A172 (cell line): Measurements from ENCODE around the gene SLC25A19. TPM values are rescaled to one million over a fixed set of nuclear protein-coding genes. Genes with fewer than 3 reads are reported as not detected.

Experiments
- DNase-seq: peaks from one replicate; pipeline ENCODE4 v3.0.0-alpha.2; 2015; ENCODE audit warnings: low spot score
- total RNA-seq: library from RNA; depleted of rRNA; stranded (reverse); fragments of >200 nt; shearing (Covaris generic); gene quantifications from 2 replicates; pipeline ENCODE4 v1.2.3, GENCODE V29; 2014; rRNA removed

SLC25A19 gene
- 13.6 and 22.6 TPM in 2 replicates for total RNA-seq

DNA sequence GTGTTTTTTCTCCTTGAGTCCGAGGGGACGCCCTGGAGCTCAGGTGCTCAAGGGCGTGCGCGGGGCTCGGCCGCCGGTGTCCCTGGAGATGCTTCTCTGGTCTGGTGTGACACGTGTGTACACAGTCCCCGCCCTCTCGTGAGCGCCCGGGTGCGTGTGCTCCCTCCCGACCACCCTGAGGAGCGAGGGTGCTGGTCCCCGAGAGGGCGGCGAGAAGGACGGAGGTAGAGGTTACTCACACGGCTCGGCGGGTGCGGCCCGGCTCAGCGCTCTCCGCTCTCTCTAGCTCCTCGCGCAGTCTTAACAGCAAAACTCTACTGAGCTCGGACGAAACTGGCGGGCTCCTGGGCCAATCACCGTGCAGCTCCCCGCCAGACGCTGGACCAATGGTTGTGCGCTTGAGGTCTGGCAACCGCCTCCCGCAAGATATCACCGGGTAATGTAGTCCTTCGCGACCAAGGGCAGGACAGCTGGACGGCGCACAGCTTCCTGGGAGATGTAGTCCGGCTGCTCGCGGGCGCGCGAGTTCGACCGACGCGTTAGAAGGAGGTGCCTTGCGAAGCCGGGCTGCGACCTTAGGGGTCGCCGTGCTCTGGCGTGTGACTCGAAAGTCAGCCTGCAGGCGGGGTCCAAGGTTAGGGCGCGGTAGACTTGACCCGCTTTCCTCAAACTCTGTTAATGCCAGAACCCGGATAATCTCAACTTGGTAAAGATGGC lies at the start of gene SLC25A19:
SLC25A19 (minus strand) TSS at position 319 of the 717 bp plus-strand sequence. CDS start 2,669 bp downstream, outside the sequence.
- peak; percentile 99 for DNase-seq

DNA sequence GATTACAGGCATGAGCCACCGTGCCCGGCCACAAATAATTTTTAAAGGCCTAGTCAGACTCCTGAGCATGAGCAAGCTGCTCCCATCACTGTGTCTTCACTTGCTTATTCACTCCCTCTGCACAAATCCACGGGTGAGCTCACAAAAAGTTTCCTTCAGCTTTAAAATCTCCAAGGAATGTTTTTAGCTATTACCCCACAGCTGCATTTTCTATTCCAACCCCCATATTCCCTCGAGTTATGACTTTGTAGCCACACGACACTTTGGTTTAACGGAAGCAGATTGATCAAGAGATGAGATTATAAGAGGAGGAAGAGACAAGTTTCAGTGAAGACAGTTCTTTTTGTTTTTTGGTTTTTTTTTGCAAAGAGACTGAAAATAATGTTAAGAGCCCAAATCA lies 49.1 kb upstream of the SLC25A19 start:
- DNase-seq = no peak

DNA sequence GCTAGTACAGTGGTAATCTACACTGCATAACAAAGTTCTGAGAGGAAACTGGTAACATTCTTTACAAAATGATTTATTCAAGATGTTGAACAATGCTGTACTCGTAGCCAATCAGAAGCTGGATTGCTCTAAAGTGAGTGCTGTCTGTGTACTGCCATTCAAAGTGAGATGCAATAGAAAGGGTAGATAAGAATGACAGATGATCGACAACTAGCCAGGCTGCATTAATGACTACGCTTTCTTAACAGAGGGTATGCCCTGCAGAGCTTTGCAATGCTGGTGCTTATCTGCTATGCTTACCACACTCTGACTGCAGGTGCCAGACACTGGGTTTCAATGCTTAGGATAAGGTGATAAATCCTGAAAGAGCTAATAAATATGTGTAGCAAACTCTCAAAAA lies 46.1 kb upstream of the SLC25A19 start:
- no peak for DNase-seq

DNA sequence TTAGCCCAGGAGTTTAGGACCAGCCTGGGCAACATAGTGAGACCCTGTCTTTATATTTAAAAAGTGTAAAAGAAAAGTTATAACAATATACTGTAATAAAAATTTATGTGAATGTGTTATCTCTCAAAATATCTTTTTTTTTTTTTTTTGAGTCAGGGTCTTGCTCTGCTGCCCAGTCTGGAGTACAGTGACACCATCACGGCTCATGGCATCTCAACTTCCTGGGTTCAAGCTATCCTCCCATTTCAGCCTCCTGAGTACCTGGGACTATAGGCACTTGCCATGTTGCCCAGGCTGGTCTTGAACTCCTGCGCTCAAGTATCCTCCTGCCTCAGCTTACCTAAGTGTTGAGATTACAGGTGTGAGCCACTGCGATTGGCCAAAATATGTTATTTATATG lies 45.5 kb upstream of the SLC25A19 start:
- no peak for DNase-seq

DNA sequence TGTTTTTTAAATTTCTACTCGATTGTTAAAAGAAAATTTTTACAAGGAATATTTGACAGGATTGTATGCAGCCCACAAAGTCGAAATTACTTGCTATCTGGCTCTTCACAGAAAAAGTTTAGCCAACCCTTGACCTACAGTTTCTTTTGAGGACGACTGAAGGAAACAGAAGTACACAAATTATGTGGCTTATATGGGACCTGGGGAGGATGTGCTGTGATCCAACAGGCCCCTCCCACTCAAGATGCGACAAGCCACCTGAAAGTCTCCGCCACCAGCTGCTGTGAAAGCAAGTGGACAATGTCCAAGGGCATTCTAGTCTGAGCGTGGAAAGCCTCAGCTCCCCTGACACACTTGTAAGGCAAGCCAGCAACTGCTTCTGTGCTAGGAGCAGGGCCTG lies 42.4 kb upstream of the SLC25A19 start:
- no peak for DNase-seq

DNA sequence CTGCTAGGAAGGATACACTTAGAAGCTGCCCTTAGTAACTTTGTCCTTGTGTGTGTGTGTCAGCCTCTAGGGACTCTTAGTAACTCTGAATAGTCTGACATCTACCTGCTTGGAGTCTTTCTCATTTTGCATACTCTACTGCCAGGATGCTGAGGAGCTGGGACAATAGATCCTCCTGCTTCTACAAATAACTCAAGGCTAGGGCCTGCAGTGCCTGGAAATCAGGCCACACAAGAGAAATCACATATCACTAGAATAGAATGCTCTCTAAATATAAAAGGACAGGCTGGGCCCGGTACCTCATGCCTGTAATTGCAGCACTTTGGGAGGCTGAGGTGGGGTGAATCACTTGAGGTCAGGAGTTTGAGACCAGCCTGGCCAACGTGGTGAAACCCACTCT lies 38.5 kb upstream of the SLC25A19 start:
- no peak for DNase-seq

DNA sequence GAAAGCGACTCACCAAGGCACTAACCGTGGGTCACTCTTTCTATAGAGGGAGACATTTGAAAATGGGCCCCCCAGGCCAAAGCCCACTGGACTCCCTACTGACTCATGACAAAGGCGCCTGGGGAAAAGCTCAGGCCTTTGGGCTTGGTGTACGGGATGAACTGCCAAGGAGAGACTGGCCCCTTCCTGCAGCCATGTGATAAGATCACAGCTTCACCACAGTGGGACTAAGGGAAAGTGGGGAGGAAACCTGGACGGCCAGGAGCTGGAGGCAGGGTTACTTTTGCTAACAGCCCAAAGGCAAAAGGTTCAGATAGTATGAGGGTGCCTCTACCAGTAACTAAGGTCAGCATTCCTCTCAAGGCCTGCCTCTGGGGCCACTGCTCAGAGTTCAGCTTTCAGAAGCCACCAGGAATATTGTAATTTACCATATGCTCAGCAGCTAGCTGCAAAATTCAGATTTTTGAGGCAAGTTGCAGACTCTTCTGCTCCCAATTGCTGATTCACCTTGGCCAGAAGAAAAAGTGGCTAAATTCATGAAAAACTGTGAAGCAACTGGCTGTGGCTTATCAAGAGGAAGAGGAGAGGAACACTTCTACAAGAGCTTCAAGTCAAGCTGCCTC lies 37.1 kb upstream of the SLC25A19 start:
- no peak for DNase-seq

DNA sequence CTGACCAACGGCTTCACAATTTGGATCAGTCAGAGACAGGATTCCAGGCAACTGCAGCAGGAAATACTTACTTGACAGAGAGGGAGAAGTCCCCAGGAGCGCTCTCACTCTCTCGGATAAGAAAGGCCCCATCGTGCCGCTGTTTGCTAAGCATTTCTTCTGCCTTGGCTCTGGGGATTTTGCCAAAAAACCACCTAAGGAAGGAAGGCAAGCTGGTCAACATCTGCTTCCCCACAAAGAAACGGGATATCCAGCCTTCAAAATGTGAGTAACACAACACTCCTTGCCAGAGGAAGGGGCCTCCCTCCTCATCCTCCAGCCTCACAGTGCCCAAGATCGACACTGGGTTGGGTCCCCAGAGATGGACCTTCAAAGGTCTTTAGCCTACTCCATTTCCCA lies 36.6 kb upstream of the SLC25A19 start:
- DNase-seq = no peak

DNA sequence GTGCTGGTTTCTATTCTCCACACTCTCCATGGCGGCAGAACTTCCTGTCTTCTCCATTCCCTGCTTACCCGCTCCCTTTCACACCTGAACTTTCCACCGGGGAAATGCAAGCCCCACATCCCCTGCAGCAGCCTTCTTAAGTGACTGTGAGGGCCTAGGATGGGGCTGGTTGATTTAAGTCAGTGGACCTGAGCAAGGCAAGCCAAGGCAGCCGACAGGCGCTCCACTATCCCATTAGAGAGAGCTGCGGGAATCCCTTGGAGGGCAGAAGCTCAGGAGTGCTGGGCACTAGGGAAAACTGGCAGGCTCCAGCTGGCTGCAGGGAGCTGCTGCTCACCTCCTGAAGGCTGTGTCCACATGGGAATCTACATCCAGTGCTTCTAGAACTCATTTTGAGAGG lies 36.1 kb upstream of the SLC25A19 start:
- no peak for DNase-seq

DNA sequence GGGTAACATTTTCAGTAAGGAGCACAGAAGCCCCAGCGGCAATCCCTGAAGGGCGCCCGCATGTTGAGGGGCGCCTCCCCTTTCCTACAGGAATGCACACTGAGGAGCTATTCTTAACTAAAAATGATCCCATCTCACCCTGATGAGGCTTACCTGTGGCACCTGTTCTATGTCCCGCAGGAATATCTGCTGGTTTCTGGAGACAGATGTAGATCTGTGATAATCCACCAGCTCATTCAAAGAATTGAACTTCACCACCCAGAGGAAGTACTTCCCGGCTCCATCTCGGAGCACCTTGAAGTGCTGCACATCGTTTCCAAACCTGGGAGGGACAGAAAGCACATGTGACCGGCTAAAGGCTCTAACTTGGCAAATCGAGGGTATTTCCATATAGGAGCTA lies 32.3 kb upstream of the SLC25A19 start:
- no peak for DNase-seq

DNA sequence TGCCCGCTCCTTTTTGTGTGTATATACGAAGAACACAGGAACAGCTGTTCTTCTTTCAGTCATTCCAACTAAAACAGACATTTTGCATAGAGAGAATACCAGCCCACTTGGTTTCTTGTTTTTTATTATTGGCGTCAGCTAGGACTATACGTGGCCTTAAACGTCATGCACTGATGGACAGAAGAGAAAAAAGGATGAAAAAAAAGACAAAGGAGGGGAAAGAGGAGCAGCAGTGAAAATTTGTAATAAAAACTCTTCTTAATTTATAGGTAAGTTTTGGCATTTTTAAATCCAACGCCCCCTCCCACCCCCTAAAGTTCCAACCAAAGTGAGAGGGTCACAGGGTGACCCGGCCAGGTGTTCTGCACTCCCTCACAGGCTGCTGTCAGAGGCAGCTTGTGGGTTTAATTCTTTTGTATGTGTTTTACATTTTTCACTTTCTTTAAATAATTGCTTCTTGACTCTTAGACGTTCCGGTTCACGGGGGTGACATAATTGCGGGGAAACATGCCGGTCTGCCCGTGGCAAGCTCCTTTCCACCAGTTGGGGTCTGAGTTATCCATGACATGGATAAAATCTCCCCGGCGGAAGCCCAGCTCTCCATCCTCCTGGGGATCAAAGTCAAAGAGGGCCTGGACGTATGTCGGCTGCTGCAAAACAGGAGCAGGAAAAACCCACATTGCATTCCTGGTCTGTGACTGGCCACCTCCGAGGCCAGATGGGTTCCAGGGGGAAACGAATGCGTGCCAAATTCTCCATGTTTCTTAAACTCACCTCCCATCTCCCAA lies 30.9 kb upstream of the SLC25A19 start:
- no peak for DNase-seq

DNA sequence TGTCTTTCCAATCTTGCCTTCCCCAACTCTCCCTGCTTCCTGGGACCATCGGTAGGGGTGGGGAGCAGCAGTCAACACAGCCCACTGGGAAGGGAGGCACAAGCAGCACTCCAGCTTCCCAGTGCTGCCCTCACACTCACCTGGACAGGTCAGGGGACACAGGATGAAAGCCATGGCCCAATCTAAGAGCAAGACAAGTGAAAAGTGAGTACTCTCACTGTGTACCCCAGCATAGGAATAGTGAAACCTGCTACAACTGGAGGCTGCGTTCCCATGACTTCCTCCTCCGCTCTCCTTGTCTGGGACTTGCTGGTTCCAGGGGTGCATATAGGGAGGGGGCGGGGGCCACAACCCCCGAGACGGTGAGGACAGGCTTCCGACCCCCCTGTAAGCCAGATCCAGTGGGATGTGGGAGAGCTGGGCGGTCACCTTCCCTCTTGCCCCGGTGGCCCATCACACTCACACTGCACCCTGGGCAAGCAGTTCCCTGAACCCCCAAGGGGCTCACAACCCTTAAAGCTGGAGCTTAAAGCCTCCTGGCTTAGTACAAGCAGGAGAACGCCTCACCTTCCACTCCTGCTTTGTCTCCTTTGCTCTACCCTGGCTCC lies 29.5 kb upstream of the SLC25A19 start:
- DNase-seq = no peak

DNA sequence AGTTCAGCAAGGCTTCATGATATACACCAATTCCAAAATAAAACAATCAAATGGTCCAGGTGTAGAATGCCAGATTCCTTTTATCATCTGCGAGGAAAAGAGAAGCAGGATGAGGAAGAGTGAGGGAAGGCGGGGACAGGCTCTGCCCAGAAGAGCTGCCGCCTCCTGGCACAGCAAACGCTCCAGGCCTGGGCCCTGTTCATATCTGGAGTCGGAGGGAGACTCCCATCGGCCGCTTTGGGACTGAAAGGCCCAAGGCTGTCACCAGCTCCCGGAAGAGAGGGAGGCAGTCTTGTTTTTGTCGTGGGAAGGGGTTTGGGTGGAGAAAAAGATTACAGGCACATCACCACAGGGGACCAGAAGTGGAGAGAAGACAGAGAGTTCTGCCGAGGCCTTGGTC lies 29.0 kb upstream of the SLC25A19 start:
- DNase-seq = no peak

DNA sequence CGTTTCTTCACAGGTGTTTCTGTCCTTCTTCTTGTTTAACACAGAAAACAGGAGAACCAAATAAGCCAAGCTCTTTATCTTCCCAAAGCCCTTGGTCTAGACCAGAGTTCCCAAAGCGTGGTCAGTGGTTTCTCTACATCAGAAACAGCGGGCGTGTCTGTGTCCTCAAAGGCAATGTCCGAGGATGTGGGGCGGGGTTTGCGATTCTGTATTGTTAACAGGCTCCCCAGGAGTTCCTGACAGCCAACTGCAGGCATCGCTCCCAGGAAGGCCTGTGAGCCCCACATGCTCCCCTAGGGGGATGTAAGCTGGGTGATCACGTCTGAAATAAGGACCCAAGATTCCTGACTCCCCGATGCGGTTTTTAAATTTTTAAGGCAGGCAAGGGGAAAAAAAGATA lies 28.4 kb upstream of the SLC25A19 start:
- DNase-seq = peak; percentile 37

DNA sequence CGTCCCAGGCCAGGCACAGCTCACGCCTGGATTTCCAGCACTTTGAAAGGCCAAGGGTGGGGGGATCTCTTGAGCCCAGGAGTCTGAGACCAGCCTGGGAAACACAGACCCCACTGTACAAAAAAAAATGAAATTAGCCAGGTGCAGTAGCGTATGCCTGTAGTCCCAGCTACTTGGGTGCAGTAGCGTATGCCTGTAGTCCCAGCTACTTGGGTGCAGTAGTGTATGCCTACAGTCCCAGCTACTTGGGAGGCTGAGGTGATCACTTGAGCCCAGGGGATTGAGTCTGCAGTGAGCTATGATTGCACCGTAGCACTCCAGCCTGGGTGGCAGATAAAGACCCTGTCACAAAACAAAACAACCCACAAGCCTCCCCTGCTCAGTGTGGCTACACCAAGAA lies 27.0 kb upstream of the SLC25A19 start:
- no peak for DNase-seq

DNA sequence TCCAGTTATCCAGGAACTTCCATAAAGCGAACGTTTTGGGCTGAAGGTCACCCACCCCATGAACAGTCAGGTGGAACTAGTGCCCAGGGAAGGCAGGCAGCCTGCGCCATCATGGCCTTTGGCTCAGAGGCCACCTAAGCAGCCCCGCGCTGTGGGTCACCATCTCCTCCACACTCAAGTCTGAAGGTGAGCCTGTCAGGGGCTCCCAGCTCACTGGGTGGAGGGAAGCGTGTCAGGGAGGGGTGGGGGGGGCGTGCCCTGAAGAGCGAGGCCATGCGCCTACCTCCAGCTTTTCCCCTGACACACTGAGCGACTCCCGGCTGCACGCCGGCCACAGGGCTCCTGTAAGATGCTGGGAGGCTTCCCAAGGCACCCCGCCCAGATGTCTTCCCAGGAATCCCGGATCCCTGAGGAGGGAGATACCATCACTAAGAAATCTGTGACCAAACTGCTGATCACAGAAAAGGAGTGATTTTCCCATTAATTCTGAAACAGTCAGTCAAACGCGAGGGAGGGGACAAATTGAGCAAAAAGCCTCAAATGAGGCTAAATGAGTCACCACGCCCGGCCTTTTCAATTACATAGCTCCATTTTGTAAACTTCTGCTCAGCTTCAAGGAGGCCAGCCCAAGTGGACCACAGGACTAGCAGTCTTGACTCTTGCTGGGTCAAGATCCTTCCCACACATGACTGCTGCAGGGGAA lies 26.5 kb upstream of the SLC25A19 start:
- DNase-seq = peak; percentile 41

DNA sequence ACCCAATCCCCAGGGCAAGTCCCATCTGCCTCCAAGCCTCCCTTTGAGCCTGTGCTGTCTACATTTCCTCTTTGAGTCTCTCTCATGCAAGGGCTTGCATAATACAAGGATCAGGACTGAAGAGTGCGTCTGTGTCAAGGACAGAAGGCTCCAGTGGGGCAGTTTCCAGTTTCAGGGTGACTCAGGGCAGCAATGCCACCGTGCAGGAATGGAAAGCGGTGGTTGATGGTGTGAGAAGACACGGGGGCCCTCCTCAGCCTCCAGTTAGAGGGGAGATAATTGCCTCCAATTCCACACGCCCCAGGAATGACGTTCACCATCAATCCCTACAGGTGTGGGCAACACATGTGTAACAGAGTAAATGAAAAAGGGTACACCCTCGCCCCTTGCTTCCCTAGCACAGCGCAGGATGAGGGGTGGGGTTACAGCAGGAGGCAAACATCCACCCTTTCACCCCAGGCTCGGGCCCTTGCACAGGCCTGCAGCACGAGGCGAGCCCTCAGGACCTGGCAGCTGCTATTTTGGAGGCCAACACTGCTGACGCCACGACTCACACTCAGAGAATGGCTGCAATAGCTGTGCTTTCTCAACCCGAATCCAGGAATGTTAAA lies 24.8 kb upstream of the SLC25A19 start:
- no peak for DNase-seq

DNA sequence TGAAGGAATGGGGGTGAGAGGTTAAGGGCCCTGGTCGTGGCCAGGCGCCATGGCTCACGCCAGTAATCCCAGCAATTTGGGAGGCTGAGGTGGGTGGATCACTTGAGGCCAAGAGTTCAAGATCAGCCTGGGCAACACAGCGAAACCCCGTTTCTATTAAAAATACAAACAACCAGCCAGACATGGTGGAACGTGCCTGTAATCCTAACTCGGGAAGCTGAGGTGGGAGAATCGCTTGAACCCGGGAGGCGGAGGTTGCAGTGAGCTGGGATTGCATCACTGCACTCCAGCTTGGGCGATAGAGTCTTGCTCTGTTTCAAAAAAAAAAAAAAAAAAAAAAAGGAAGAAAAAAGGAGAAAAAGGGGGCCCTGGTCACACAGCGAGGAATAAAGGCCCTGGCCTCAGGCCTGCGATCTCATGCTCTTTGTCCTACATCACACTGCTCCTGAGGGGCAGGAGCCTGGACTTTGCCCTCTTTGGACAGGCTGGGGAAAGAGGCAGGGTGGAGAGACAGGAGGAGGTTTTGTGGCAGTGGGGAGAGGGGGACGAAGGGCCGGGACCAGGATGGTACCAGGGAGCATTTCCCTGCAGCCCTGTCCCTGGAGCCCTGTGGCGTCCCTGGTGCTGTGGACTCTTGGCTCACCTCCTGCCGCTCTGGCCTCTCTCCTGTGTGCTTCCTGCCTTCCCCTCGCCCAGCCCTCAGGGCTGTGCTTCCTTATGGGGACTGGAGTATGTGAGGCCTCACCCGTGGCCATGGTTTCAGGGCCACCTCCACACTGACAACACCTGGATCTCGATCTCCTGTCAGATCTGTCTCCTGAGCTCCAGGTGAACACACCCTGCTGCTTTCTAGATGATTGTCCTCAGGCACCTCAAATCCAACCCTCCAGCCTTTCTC lies 19.7 kb upstream of the SLC25A19 start:
- DNase-seq = no peak

DNA sequence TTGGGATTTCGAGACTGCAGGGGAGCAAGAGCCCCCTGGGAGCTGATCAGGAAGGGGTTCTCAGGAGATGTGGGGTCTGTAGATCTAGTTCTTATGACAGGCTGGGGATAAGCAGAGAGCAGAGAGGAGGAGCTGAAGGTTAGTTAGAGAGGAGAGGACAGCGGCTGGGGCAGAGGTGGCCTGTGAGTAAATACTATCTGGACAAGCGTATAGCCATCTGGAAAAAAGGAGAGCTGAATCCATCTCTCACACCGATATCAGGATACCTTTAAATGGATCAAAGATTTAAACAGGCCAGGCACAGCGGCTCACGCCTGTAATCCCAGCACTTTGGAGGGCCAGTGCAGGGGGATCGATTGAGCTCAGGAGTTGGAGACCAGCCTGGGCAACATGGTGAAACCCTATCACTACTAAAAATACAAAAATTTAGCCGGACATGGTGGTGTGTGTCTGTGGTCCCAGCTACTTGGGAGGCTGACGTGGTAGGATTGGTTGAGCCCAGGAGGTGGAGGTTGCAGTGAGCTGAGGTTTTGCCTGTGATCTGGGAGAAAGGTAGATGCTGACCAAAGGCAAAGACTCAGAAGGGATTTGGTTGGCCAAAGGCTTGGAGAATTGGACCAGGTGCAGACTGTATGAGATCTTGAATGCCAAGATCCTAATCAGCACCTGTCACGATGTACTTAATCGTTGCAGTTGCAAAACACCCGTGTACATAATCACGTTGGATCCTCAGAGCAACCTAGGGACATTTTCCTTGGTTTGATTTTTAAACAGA lies 18.9 kb upstream of the SLC25A19 start:
- DNase-seq = no peak
